ENCODE measurements around the gene POPDC2.

DNA sequence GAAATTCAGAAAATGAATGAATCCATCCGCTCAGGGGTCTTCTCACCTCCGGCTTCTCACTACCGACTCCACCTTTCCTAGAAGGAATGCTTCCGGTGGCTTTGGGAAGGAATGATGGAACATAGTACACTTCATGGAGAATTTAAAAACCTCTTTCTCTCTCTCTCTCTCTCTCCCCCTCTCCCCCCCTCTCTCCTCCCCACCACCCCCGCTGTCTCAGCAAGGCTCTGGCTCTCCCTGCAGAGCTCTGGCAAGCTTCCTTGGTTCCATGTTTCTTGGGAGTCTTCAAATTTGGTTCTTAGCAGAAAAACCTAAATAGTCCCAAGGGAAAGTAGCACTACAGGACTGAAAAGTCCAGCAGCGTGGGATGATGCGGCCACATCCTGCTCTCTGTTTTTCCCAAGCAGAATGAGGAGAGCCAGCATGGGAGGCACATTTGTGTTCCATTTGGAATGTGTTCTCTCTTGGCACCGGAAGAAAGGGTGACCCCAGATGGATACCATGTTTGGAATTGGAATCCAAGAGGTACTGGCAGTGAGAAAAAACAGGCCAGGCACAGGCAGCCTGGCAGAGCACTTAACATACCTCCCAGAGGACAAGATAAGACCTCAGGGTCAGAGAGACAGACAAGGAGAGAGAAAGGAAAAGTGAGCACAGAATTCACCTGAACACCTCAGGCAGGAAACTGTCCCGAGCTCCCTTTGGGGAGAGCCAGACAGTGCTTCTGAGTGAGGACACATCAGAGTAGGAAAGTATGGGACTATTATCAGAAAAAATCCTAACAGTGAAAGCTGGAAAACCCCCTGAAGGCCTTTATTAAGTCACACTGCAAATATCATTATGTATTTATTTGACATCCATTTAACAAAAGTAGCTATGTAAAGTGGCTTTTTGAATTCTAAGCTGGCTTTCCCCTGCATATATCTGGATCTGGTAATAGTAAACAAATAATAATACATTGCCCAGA lies at the start of gene POPDC2:
- TF ChIP-seq POLR2A (IDR thresholded peaks at IDR 0.05) (no peak), CTCF (IDR thresholded peaks at IDR 0.05) (no peak)
